Panc1 (cell line): ENCODE results near the gene CHERP.

Experiments used
- POLR2AphosphoS5 ChIP-seq: IDR thresholded peaks from 2 replicates; pipeline ENCODE4 v1.6.1; 2012; ENCODE audit warnings: mild to moderate bottlenecking, low read depth, low read length, moderate library complexity
- SIN3A ChIP-seq: IDR thresholded peaks from 2 replicates; pipeline ENCODE4 v1.6.1; 2012; ENCODE audit warnings: low read depth, mild to moderate bottlenecking, low read length, moderate library complexity, borderline replicate concordance; ENCODE audit not compliant: insufficient read depth
- TCF7L2 ChIP-seq: IDR thresholded peaks from 2 replicates; pipeline ENCODE4 v1.6.1; 2011; ENCODE audit warnings: mild to moderate bottlenecking, low read depth, low read length, inconsistent platforms
- TF ChIP-seq, protein P1 (sequence below): fragments of 450-650 bp; IDR thresholded peaks from 2 replicates; pipeline ENCODE4 v1.5.1; 2017; ENCODE audit warnings: mild to moderate bottlenecking
- TF ChIP-seq, protein P2 (sequence below), 2 experiments: IDR thresholded peaks; 2 replicates each; pipeline ENCODE4 v1.6.1; 2011 to 2012; ENCODE audit warnings: low read depth in 2 of 2, control low read depth in 1 of 2, low read length in 1 of 2, mild to moderate bottlenecking in 1 of 2, moderate library complexity in 1 of 2; ENCODE audit not compliant: insufficient read depth in 1 of 2

DNA sequence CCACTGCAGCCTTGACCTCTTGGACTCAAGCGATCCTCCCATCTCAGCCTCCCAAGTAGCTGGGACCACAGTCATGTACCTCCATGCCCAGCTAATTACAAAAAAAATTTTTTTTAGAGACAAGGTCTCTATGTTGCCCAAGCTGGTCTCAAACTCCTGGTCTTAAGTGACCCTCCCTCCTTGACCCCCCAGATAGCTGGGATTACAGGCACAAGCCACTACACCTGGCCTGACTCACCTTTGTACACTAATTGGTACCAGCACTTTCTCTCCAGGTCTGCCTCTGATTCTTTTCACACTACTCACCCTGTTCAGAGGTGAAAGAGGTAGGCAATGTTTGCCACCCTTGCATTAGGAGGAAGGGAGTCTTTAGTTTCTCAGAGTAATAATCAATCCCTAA, 64.9 kb downstream of the CHERP start:
- TF ChIP-seq, protein P1, sequence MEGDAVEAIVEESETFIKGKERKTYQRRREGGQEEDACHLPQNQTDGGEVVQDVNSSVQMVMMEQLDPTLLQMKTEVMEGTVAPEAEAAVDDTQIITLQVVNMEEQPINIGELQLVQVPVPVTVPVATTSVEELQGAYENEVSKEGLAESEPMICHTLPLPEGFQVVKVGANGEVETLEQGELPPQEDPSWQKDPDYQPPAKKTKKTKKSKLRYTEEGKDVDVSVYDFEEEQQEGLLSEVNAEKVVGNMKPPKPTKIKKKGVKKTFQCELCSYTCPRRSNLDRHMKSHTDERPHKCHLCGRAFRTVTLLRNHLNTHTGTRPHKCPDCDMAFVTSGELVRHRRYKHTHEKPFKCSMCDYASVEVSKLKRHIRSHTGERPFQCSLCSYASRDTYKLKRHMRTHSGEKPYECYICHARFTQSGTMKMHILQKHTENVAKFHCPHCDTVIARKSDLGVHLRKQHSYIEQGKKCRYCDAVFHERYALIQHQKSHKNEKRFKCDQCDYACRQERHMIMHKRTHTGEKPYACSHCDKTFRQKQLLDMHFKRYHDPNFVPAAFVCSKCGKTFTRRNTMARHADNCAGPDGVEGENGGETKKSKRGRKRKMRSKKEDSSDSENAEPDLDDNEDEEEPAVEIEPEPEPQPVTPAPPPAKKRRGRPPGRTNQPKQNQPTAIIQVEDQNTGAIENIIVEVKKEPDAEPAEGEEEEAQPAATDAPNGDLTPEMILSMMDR = no peak
- TF ChIP-seq POLR2AphosphoS5 (no peak), SIN3A (no peak), TCF7L2 (no peak)
- TF ChIP-seq, protein P2, sequence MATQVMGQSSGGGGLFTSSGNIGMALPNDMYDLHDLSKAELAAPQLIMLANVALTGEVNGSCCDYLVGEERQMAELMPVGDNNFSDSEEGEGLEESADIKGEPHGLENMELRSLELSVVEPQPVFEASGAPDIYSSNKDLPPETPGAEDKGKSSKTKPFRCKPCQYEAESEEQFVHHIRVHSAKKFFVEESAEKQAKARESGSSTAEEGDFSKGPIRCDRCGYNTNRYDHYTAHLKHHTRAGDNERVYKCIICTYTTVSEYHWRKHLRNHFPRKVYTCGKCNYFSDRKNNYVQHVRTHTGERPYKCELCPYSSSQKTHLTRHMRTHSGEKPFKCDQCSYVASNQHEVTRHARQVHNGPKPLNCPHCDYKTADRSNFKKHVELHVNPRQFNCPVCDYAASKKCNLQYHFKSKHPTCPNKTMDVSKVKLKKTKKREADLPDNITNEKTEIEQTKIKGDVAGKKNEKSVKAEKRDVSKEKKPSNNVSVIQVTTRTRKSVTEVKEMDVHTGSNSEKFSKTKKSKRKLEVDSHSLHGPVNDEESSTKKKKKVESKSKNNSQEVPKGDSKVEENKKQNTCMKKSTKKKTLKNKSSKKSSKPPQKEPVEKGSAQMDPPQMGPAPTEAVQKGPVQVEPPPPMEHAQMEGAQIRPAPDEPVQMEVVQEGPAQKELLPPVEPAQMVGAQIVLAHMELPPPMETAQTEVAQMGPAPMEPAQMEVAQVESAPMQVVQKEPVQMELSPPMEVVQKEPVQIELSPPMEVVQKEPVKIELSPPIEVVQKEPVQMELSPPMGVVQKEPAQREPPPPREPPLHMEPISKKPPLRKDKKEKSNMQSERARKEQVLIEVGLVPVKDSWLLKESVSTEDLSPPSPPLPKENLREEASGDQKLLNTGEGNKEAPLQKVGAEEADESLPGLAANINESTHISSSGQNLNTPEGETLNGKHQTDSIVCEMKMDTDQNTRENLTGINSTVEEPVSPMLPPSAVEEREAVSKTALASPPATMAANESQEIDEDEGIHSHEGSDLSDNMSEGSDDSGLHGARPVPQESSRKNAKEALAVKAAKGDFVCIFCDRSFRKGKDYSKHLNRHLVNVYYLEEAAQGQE (IDR thresholded peaks at IDR 0.05; ENCODE audit: insufficient read depth in 1 of 2, low read depth in 2 of 2, low read length in 1 of 2) = no peak
